Stomach (tissue), 4 donors: ENCODE measurements around the gene CYB561.

Experiments
- CTCF ChIP-seq, 7 experiments: fragments of 450-650 bp in 4 of 7; fragments of 200-600 bp in 3 of 7; sonication (generic) in 3 of 7; IDR thresholded peaks; one replicate each; pipeline ENCODE4 v1.5.1; 2016 to 2019; ENCODE audit warnings: antibody characterized with exemption in 7 of 7, control low read depth in 2 of 7, mild to moderate bottlenecking in 1 of 7
- POLR2A ChIP-seq, 4 donors: fragments of 450-650 bp; IDR thresholded peaks; one replicate each; pipeline ENCODE4 v1.6.1; 2016; ENCODE audit warnings: antibody characterized with exemption in 4 of 4, control low read depth in 2 of 4, mild to moderate bottlenecking in 1 of 4, moderate library complexity in 1 of 4
- POLR2AphosphoS5 ChIP-seq, 3 donors: sonication (generic); formaldehyde crosslinking; IDR thresholded peaks; one replicate each; pipeline ENCODE4 v1.6.1; 2016; ENCODE audit warnings: antibody characterized with exemption in 3 of 3

GRCh38 chr17:63423963-63424362 lies 22.1 kb downstream of the CYB561 start:
- TF ChIP-seq POLR2A (IDR thresholded peaks at IDR 0.05), result no peak
- TF ChIP-seq CTCF (IDR thresholded peaks at IDR 0.05), result no peak
- TF ChIP-seq POLR2AphosphoS5 (IDR thresholded peaks at IDR 0.05), result no peak
